Progenitor cell of endocrine pancreas (in vitro differentiated cells): ENCODE measurements around the gene BICD1. TPM values are rescaled to one million over a fixed set of nuclear protein-coding genes. Genes with fewer than 3 reads are reported as not detected.
"Not testable (repeated sequence)": the region's sequence is repeated elsewhere in the genome, so short reads cannot be mapped to it uniquely, and the experiment has no call there.

Source experiments
- DNase-seq: peaks from one replicate; pipeline ENCODE4 v3.0.0; 2021; ENCODE audit warnings: low spot score; ENCODE audit not compliant: unreplicated experiment
- H3K27ac Mint-ChIP-seq: 2 replicates; pipeline ENCODE4 v1.8.0; 2021; ENCODE audit warnings: mild to moderate bottlenecking, moderate library complexity, mixed read lengths
- H3K27me3 Mint-ChIP-seq: 2 replicates; pipeline ENCODE4 v1.8.0; 2021; ENCODE audit warnings: mixed read lengths
- H3K36me3 Mint-ChIP-seq: 2 replicates; pipeline ENCODE4 v1.8.0; 2022; ENCODE audit warnings: mixed read lengths; ENCODE audit not compliant: insufficient read depth
- H3K4me1 Mint-ChIP-seq: 2 replicates; pipeline ENCODE4 v1.8.0; 2021; ENCODE audit warnings: low read depth, mixed read lengths
- H3K4me3 Mint-ChIP-seq: 2 replicates; pipeline ENCODE4 v1.8.0; 2021; ENCODE audit warnings: low read depth, mild to moderate bottlenecking, moderate library complexity, mixed read lengths
- H3K9me3 Mint-ChIP-seq: 2 replicates; pipeline ENCODE4 v1.8.0; 2021; ENCODE audit warnings: low read depth, mixed read lengths
- total RNA-seq: library from RNA; stranded (reverse); gene quantifications from 2 replicates; pipeline ENCODE4 v1.2.1, GENCODE V29; 2021
- TF ChIP-seq, protein P1 (sequence below): fragments of 200-600 bp; sonication (generic); IDR thresholded peaks from one replicate; pipeline ENCODE4 v1.5.0; 2021; ENCODE audit warnings: antibody characterized with exemption, mild to moderate bottlenecking; ENCODE audit not compliant: unreplicated experiment

The BICD1 gene
- total RNA-seq, 1 donor from 2014 or later: 88.4 TPM

DNA sequence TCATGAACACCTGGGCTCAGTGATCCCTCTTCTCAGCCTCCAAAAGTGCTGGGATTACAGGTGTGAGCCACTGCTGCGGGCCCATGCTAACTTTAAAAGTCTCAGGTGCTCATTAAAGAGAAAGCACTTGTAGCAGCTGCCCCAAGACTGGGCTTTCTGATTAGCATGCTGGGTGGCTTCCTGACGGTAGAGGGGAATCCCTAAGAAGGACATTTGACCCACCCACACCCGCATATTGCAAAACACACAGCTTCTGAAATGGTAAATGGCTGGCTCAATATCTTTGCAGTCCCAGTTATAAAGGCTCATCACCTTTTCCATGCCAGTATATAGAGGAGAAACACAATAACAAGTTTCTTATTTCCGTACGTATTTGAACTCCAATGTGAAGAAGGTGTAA is 19.3 kb upstream of the BICD1 start:
- H3K36me3 Mint-ChIP-seq: no peaks in the 10 kb centered on the region
- H3K27me3 Mint-ChIP-seq: no peaks in the 10 kb centered on the region
- TF ChIP-seq, protein P1, sequence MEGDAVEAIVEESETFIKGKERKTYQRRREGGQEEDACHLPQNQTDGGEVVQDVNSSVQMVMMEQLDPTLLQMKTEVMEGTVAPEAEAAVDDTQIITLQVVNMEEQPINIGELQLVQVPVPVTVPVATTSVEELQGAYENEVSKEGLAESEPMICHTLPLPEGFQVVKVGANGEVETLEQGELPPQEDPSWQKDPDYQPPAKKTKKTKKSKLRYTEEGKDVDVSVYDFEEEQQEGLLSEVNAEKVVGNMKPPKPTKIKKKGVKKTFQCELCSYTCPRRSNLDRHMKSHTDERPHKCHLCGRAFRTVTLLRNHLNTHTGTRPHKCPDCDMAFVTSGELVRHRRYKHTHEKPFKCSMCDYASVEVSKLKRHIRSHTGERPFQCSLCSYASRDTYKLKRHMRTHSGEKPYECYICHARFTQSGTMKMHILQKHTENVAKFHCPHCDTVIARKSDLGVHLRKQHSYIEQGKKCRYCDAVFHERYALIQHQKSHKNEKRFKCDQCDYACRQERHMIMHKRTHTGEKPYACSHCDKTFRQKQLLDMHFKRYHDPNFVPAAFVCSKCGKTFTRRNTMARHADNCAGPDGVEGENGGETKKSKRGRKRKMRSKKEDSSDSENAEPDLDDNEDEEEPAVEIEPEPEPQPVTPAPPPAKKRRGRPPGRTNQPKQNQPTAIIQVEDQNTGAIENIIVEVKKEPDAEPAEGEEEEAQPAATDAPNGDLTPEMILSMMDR: no peak
- DNase-seq: no peak
- H3K4me3 Mint-ChIP-seq: no peak overlapping the region
- no peak overlapping the region for H3K27ac Mint-ChIP-seq
- no peaks in the 10 kb centered on the region for H3K4me1 Mint-ChIP-seq
- no peaks in the 10 kb centered on the region for H3K9me3 Mint-ChIP-seq

- TF ChIP-seq, protein P1: no peak
- H3K27me3 Mint-ChIP-seq: no peaks in the 10 kb centered on the region
- H3K9me3 Mint-ChIP-seq: no peaks in the 10 kb centered on the region
- no peak for DNase-seq
- no peak overlapping the region for H3K4me3 Mint-ChIP-seq
- no peaks in the 10 kb centered on the region for H3K36me3 Mint-ChIP-seq
- H3K27ac Mint-ChIP-seq: no peak overlapping the region
- no peaks in the 10 kb centered on the region for H3K4me1 Mint-ChIP-seq
Observed at GRCh38 chr12:32089156-32089555, 17.5 kb upstream of the BICD1 start.

- H3K27me3 Mint-ChIP-seq: no peaks in the 10 kb centered on the region
- no peaks in the 10 kb centered on the region for H3K4me1 Mint-ChIP-seq
- H3K4me3 Mint-ChIP-seq: no peak overlapping the region
- peak overlapping the region; percentile 23 for H3K27ac Mint-ChIP-seq
- no peaks in the 10 kb centered on the region for H3K36me3 Mint-ChIP-seq
- TF ChIP-seq, protein P1: no peak
- no peak for DNase-seq
- H3K9me3 Mint-ChIP-seq: no peaks in the 10 kb centered on the region
Observed at GRCh38 chr12:32089586-32089985, 17.1 kb upstream of the BICD1 start.

- no peak for DNase-seq
- Mint-ChIP-seq H3K9me3 (no peaks in the 10 kb centered on the region), H3K36me3 (no peaks in the 10 kb centered on the region), H3K4me3 (no peak overlapping the region), H3K27me3 (peaks cover 3% of the 10 kb centered on the region), H3K27ac (no peak overlapping the region), H3K4me1 (no peaks in the 10 kb centered on the region)
- TF ChIP-seq, protein P1: no peak
Observed at GRCh38 chr12:32091696-32092095, 15.0 kb upstream of the BICD1 start.

DNA sequence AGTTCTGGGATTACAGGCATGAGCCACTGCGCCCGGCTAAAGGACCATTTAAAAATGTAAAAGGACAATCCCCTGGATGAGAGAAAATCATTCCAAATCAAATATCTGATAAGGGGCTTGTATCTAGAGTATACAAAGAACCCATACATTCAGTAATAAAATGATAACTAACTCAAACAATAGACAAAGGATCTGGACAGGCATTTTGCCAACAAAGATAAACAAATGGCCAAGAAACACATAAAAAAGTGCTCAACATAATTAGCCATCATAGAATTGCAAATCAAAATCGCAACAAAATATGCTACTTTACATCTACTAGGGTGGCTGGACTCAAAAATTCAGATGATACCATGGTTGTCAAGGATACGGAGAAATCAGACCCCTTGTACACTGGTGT is 8.5 kb upstream of the BICD1 start:
- Mint-ChIP-seq H3K27me3 (peaks cover 8% of the 10 kb centered on the region), H3K4me3 (no peak overlapping the region), H3K9me3 (peaks cover 4% of the 10 kb centered on the region), H3K36me3 (no peaks in the 10 kb centered on the region), H3K27ac (no peak overlapping the region), H3K4me1 (peaks cover 8% of the 10 kb centered on the region)
- TF ChIP-seq, protein P1: no peak
- DNase-seq: no peak

DNA sequence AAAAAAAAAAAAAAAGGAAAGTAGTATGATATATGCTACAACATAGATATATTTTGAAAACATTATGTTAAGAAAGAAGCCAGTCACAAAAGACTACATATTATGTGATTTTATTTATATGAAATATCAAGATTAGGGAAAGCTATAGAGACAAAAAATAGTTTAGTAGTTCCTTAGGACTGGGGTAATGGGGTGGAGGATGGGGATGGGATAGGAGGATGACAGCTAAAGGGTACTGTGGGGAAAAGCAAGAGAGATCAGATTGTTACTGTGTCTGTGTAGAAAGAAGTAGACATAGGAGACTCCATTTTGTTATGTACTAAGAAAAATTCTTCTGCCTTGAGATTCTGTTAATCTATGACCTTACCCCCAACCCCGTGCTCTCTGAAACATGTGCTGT is 7.4 kb upstream of the BICD1 start:
- not testable (repeated sequence) for H3K27me3 Mint-ChIP-seq, H3K27ac Mint-ChIP-seq, H3K4me3 Mint-ChIP-seq, H3K36me3 Mint-ChIP-seq, H3K9me3 Mint-ChIP-seq, H3K4me1 Mint-ChIP-seq, DNase-seq
